ENCODE data around the gene COQ10A. TPM values are rescaled to one million over a fixed set of nuclear protein-coding genes. Genes with fewer than 3 reads are reported as not detected.
"Not testable (repeated sequence)": the region's sequence is repeated elsewhere in the genome, so short reads cannot be mapped to it uniquely, and the experiment has no call there.

The COQ10A gene
- total and polyA plus RNA-seq, 2 of the 8 experiments (the other 6 are each of a cell fraction or from before 2014, with no cell fraction given) = 21.8 to 42.9 TPM

- H4K91ac ChIP-seq (replicated peaks; ENCODE audit: insufficient read length, low read length); H3K79me1 ChIP-seq (ENCODE audit: low read depth, low read length); FAIRE-seq; H2BK120ac ChIP-seq (replicated peaks; ENCODE audit: low read depth, low read length); H3K4me1 ChIP-seq (replicated peaks in 1 of 4; ENCODE audit: control insufficient read depth in 3 of 4, insufficient read depth in 4 of 4, low read length in 3 of 4); H3K27ac ChIP-seq (ENCODE audit: low read depth, low read length); H3K56ac ChIP-seq (replicated peaks; ENCODE audit: insufficient read length, low read depth, low read length); H4K20me1 ChIP-seq (replicated peaks in 1 of 2; ENCODE audit: control insufficient read depth in 1 of 2, insufficient read depth in 2 of 2, low read length in 2 of 2); H2BK12ac ChIP-seq (ENCODE audit: low read depth, low read length); H2BK20ac ChIP-seq (ENCODE audit: low read length); H3K9me3 ChIP-seq (ENCODE audit: insufficient read depth in 2 of 2, low read depth in 1 of 2, low read length in 1 of 2); H3K79me2 ChIP-seq (ENCODE audit: control insufficient read depth in 1 of 2, insufficient read depth in 2 of 2, low read length in 2 of 2); H2AK5ac ChIP-seq (ENCODE audit: low read depth, low read length); H3K4ac ChIP-seq (replicated peaks; ENCODE audit: insufficient read length, low read depth, low read length); H3K23ac ChIP-seq (ENCODE audit: insufficient read length); H3K27me3 ChIP-seq (replicated peaks in 1 of 4; ENCODE audit: control insufficient read depth in 3 of 4, extremely low read depth in 1 of 4, insufficient read depth in 3 of 4, low read length in 3 of 4); H3K14ac ChIP-seq (ENCODE audit: insufficient read length); H3K23me2 ChIP-seq (ENCODE audit: low read depth, low read length): not testable (repeated sequence)
- Histone ChIP-seq H3K9ac (replicated peaks in 1 of 4; ENCODE audit: extremely low read depth in 1 of 4, low read depth in 3 of 4, low read length in 3 of 4) (peak overlapping the region in 3 of 4 experiments; percentile 74 to 84 (median 84); a peak in 6 of 7 replicates), H3K36me3 (ENCODE audit: control insufficient read depth in 2 of 4, insufficient read depth in 4 of 4, low read length in 3 of 4) (peaks cover 0 to 19% (median 4%) of the 10 kb centered on the region in 4 experiments; a peak in 2 of 8 replicates), H2BK15ac (ENCODE audit: low read length) (0 out of 2 replicates have a peak overlapping the region, but pooled peaks have one; percentile 40), H3K4me2 (ENCODE audit: insufficient read depth in 1 of 2, low read depth in 2 of 2, low read length in 2 of 2) (peak overlapping the region; percentile 83 to 86), H3K4me3 (ENCODE audit: extremely low read depth in 1 of 4, insufficient read depth in 2 of 4, low read depth in 3 of 4, low read length in 4 of 4) (peak overlapping the region; percentile 82 to 88 (median 87)), H4K5ac (ENCODE audit: insufficient read length, low read depth, low read length) (peak overlapping the region; percentile 48), H3K18ac (ENCODE audit: extremely low read depth, low read length) (0 out of 2 replicates have a peak overlapping the region, but pooled peaks have one; percentile 24), H2AFZ (ENCODE audit: low read length) (peak overlapping the region; percentile 47), H2BK5ac (ENCODE audit: low read depth, low read length) (0 out of 2 replicates have a peak overlapping the region, but pooled peaks have one; percentile 99), H4K8ac (ENCODE audit: extremely low read depth, insufficient read depth, low read length) (0 out of 2 replicates have a peak overlapping the region, but pooled peaks have one; percentile 77)
- WGBS, 2 experiments (ENCODE audit: extremely low coverage in 1 of 2, insufficient coverage in 1 of 2, insufficient read length in 1 of 2, insufficient replicate concordance in 2 of 2, low coverage in 1 of 2, low lambda C conversion rate in 2 of 2, missing lambda C conversion rate in 1 of 2) = 69% methylated on average over 13 of the region's 16 CpGs; no CpG with 5 or more reads in 1 of the 2 experiments
- peak in 1 of 2 experiments; percentile 51 for DNase-seq (ENCODE audit: low read depth in 1 of 2, low spot score in 2 of 2)
- ChIA-PET POLR2A (ENCODE audit: partially characterized antibody) (interaction anchor here (0.6 to 2.8 kb wide), 34 partner anchors 8 to 221 kb away, joined by 3 to 24 read pairs (median 4); partner anchors contain the start of genes ANKRD52, CS, ESYT1 and MYL6), CTCF (ENCODE audit: partially characterized antibody) (interaction anchor here (0.7 to 3.4 kb wide), 21 partner anchors 9 to 127 kb away, joined by 3 to 20 read pairs (median 4); partner anchors contain the start of genes ANKRD52 and RNF41)
Measured at GRCh38 chr12:56266068-56266692, 562 bp upstream of the COQ10A start.
